ENCODE measurements around the gene GET4. TPM values are rescaled to one million over a fixed set of nuclear protein-coding genes. Genes with fewer than 3 reads are reported as not detected.

The GET4 gene
- total RNA-seq, 1 donor, result 17.7 TPM

DNA sequence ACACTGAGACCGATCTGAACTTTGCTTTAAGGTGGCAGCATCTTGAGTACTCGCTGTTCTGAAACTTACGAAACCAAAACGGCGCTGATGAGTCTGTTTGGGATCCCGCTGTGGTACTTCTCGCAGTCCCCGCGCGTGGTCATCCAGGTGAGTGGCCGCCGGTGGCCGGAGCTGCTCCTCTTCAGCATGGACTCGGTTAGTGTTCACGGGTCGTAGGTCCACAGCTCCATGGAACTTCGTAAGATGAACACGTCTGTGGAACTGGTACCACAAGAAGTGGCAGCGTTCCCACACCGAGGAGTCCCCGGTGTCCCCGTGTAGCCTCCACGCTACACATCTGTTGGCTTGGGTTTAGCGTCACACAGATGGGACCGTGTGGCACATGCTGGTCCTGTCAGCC lies 10.4 kb upstream of the GET4 start:
- Histone ChIP-seq H3K27me3 (ENCODE audit: insufficient read depth, low read length) (no peaks in the 10 kb centered on the region), H3K9me3 (ENCODE audit: low read depth, low read length) (no peaks in the 10 kb centered on the region), H3K4me2 (ENCODE audit: insufficient read depth, low read length) (no peak overlapping the region), H3K4me3 (ENCODE audit: insufficient read depth, low read length) (no peak overlapping the region), H3K36me3 (ENCODE audit: insufficient read depth, low read length) (peaks cover 55% of the 10 kb centered on the region), H3K27ac (ENCODE audit: low read depth, low read length) (no peak overlapping the region), H4K20me1 (ENCODE audit: insufficient read depth, low read length) (no peaks in the 10 kb centered on the region), H3K79me2 (ENCODE audit: insufficient read depth, low read length) (peaks cover 16% of the 10 kb centered on the region), H3K4me1 (ENCODE audit: insufficient read depth, low read length) (peaks cover 5% of the 10 kb centered on the region), H2AFZ (ENCODE audit: low read length) (no peak overlapping the region)
- TF ChIP-seq CTCF (IDR thresholded peaks at IDR 0.05; ENCODE audit: extremely low read depth, low read depth, low read length), result no peak
- DNase-seq (ENCODE audit: insufficient read length, low spot score, missing footprints), result no peak

- Histone ChIP-seq H3K4me2 (ENCODE audit: insufficient read depth, low read length) (no peak overlapping the region), H3K27ac (ENCODE audit: low read depth, low read length) (peak overlapping the region; percentile 77), H3K36me3 (ENCODE audit: insufficient read depth, low read length) (peaks cover 47% of the 10 kb centered on the region), H3K9me3 (ENCODE audit: low read depth, low read length) (no peaks in the 10 kb centered on the region), H3K4me1 (ENCODE audit: insufficient read depth, low read length) (peaks cover 5% of the 10 kb centered on the region), H3K27me3 (ENCODE audit: insufficient read depth, low read length) (no peaks in the 10 kb centered on the region), H3K4me3 (ENCODE audit: insufficient read depth, low read length) (no peak overlapping the region), H3K79me2 (ENCODE audit: insufficient read depth, low read length) (peaks cover 16% of the 10 kb centered on the region), H4K20me1 (ENCODE audit: insufficient read depth, low read length) (no peaks in the 10 kb centered on the region), H2AFZ (ENCODE audit: low read length) (no peak overlapping the region)
- no peak for TF ChIP-seq CTCF (IDR thresholded peaks at IDR 0.05; ENCODE audit: extremely low read depth, low read depth, low read length)
- no peak for DNase-seq (ENCODE audit: insufficient read length, low spot score, missing footprints)
These were observed 9.4 kb upstream of the GET4 start for GRCh38 chr7:867001-867405.

DNA sequence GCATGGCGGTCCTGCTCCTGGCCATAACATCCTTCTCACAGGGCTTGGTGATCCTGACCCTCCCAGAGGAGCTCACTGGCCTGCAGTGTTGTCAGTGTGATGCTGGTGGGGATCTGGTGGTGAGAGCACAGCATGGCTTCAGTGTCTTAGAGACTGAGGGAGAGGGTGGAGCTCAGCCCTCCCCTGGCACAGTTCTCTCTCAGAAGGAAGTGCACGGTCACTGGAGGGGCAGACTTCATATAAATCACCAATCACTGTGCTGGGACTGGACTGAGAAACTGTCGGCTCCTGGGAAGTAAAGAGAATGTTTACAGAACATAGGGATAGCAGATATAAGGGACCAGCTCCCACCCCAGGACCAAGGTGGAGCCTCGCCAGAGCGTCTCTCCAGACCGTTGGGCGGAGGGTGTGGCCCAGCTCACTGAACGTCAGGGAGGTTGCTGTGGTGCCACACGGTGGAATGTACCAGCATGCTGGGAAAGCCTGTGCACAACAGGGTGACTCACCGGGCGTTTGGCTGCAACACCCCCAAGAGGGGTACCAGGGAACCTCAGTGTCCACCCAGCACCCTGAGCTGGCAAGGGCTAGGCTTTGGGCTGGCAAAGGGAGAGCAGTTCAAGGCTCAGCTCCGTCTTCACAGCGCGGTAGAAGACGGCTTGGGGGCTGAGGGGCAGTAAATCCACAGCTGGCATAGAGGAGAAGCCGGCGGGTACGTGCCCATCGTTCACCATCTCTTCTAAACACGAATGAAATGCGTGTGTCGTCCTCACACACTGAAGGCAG lies 8.8 kb upstream of the GET4 start:
- no peaks in the 10 kb centered on the region for H3K27me3 ChIP-seq (ENCODE audit: insufficient read depth, low read length)
- H4K20me1 ChIP-seq (ENCODE audit: insufficient read depth, low read length), result no peaks in the 10 kb centered on the region
- no peaks in the 10 kb centered on the region for H3K9me3 ChIP-seq (ENCODE audit: low read depth, low read length)
- no peak for DNase-seq (ENCODE audit: insufficient read length, low spot score, missing footprints)
- H3K36me3 ChIP-seq (ENCODE audit: insufficient read depth, low read length), result peaks cover 46% of the 10 kb centered on the region
- H3K27ac ChIP-seq (ENCODE audit: low read depth, low read length), result peak overlapping the region; percentile 77
- TF ChIP-seq CTCF (IDR thresholded peaks at IDR 0.05; ENCODE audit: extremely low read depth, low read depth, low read length), result no peak
- H3K4me1 ChIP-seq (ENCODE audit: insufficient read depth, low read length), result peaks cover 5% of the 10 kb centered on the region
- H3K4me3 ChIP-seq (ENCODE audit: insufficient read depth, low read length), result no peak overlapping the region
- H3K79me2 ChIP-seq (ENCODE audit: insufficient read depth, low read length), result peaks cover 16% of the 10 kb centered on the region
- no peak overlapping the region for H3K4me2 ChIP-seq (ENCODE audit: insufficient read depth, low read length)
- H2AFZ ChIP-seq (ENCODE audit: low read length), result peak overlapping the region; percentile 35

DNA sequence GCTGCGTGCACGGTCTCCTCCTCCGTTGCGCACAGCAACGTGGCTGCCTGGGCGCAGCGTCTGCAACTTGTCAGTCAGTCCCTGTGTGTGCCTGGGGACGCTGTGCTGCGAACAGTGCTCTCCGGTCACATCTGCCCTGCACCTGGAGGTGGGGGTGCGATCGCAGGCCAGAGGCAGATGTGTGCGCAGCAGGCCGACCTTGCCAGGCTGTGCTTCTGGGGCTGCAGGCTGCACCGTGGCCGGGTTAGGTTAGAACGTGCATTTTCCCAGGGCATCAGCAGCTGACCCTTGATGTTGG lies 8.2 kb upstream of the GET4 start:
- Histone ChIP-seq H3K36me3 (ENCODE audit: insufficient read depth, low read length) (peaks cover 49% of the 10 kb centered on the region), H3K79me2 (ENCODE audit: insufficient read depth, low read length) (peaks cover 16% of the 10 kb centered on the region), H3K4me3 (ENCODE audit: insufficient read depth, low read length) (no peak overlapping the region), H3K27ac (ENCODE audit: low read depth, low read length) (peak overlapping the region; percentile 77), H3K4me1 (ENCODE audit: insufficient read depth, low read length) (peaks cover 5% of the 10 kb centered on the region), H3K9me3 (ENCODE audit: low read depth, low read length) (no peaks in the 10 kb centered on the region), H3K27me3 (ENCODE audit: insufficient read depth, low read length) (no peaks in the 10 kb centered on the region), H2AFZ (ENCODE audit: low read length) (no peak overlapping the region), H3K4me2 (ENCODE audit: insufficient read depth, low read length) (no peak overlapping the region), H4K20me1 (ENCODE audit: insufficient read depth, low read length) (no peaks in the 10 kb centered on the region)
- DNase-seq (ENCODE audit: insufficient read length, low spot score, missing footprints), result no peak
- TF ChIP-seq CTCF (IDR thresholded peaks at IDR 0.05; ENCODE audit: extremely low read depth, low read depth, low read length), result no peak

All from osteoblast (primary cell).